Measurements from ENCODE around the gene CCDC182. TPM values are rescaled to one million over a fixed set of nuclear protein-coding genes. Genes with fewer than 3 reads are reported as not detected.

CCDC182 gene
- total RNA-seq, 1 donor from 2014 or later = not detected

DNA sequence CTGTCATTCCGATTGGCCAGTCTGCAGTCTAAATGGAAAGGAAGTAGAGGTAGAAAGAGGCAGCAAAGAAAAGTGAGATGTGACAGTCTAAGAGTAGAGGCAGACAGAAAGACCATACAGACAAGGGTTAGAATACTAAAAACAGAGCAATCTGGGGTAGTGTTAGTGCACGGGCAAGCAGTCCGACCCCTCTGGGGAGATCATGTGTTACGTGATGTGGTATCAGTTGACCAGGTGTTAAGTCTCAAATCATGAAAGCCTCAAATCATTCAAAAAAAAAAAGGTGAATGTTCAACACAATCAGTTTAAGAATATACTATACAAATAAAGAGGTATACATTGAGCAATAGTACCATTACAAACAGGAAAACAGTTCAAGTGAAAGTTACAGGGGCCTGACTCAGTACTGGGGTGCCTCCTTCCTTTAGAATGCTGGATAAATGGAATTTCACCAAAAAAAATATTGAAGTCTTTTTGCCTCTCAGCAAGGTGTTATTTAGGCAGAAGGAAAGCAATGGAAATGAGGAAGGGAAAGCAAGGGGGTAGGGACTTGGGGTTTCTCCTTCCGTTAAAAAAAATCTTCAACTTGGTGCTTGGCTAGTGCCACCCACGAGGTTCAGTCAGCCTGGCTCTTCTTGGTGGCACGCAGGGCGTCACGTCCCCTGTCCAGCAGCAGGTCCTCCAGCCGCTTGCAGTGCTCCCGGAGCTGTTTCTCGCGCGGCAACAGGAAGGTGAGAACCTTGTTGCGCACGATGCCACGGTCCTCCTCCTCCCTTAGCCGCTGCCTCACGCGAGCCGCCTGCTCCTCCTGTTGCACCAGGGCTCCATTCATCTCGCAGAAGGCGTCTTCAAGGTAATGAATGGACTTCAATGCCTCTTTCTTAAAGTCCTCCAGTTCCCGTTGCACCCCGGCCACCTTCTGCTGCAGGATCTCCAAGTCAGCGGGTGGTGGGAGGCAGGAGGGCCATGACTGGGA lies 616 bp downstream of the CCDC182 start:
- TF ChIP-seq, protein P1, sequence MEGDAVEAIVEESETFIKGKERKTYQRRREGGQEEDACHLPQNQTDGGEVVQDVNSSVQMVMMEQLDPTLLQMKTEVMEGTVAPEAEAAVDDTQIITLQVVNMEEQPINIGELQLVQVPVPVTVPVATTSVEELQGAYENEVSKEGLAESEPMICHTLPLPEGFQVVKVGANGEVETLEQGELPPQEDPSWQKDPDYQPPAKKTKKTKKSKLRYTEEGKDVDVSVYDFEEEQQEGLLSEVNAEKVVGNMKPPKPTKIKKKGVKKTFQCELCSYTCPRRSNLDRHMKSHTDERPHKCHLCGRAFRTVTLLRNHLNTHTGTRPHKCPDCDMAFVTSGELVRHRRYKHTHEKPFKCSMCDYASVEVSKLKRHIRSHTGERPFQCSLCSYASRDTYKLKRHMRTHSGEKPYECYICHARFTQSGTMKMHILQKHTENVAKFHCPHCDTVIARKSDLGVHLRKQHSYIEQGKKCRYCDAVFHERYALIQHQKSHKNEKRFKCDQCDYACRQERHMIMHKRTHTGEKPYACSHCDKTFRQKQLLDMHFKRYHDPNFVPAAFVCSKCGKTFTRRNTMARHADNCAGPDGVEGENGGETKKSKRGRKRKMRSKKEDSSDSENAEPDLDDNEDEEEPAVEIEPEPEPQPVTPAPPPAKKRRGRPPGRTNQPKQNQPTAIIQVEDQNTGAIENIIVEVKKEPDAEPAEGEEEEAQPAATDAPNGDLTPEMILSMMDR (conservative IDR thresholded peaks at IDR 0.05) = no peak
- no peaks in the 10 kb centered on the region for H3K36me3 Mint-ChIP-seq
- no peak overlapping the region for H3K27ac Mint-ChIP-seq
- H3K27me3 Mint-ChIP-seq = peaks cover 30% of the 10 kb centered on the region
- DNase-seq (ENCODE audit: extremely low spot score, unreplicated experiment) = no peak
- H3K9me3 Mint-ChIP-seq = no peaks in the 10 kb centered on the region
- H3K4me3 Mint-ChIP-seq = no peak overlapping the region
- peaks cover 3% of the 10 kb centered on the region for H3K4me1 Mint-ChIP-seq (ENCODE audit: unreplicated experiment)

GRCh38 chr17:57740235-57740528 lies 4.9 kb downstream of the CCDC182 start:
- TF ChIP-seq, protein P1 (conservative IDR thresholded peaks at IDR 0.05) = no peak
- H3K36me3 Mint-ChIP-seq = no peaks in the 10 kb centered on the region
- H3K27ac Mint-ChIP-seq = no peak overlapping the region
- H3K9me3 Mint-ChIP-seq = no peaks in the 10 kb centered on the region
- H3K4me1 Mint-ChIP-seq (ENCODE audit: unreplicated experiment) = no peaks in the 10 kb centered on the region
- no peak overlapping the region for H3K4me3 Mint-ChIP-seq
- peaks cover 26% of the 10 kb centered on the region for H3K27me3 Mint-ChIP-seq
- DNase-seq (ENCODE audit: extremely low spot score, unreplicated experiment) = no peak

GRCh38 chr17:57739402-57740234 lies 5.5 kb downstream of the CCDC182 start:
- DNase-seq (ENCODE audit: extremely low spot score, unreplicated experiment) = no peak
- Mint-ChIP-seq H3K4me3 (no peak overlapping the region), H3K27me3 (peaks cover 26% of the 10 kb centered on the region), H3K4me1 (ENCODE audit: unreplicated experiment) (no peaks in the 10 kb centered on the region), H3K9me3 (no peaks in the 10 kb centered on the region), H3K27ac (no peak overlapping the region), H3K36me3 (no peaks in the 10 kb centered on the region)
- TF ChIP-seq, protein P1 (conservative IDR thresholded peaks at IDR 0.05) = peak; percentile 65

GRCh38 chr17:57737450-57737849 lies 7.6 kb downstream of the CCDC182 start:
- no peaks in the 10 kb centered on the region for H3K9me3 Mint-ChIP-seq
- H3K36me3 Mint-ChIP-seq = no peaks in the 10 kb centered on the region
- TF ChIP-seq, protein P1 (conservative IDR thresholded peaks at IDR 0.05) = no peak
- no peaks in the 10 kb centered on the region for H3K4me1 Mint-ChIP-seq (ENCODE audit: unreplicated experiment)
- H3K27ac Mint-ChIP-seq = no peak overlapping the region
- H3K4me3 Mint-ChIP-seq = no peak overlapping the region
- DNase-seq (ENCODE audit: extremely low spot score, unreplicated experiment) = no peak
- H3K27me3 Mint-ChIP-seq = peaks cover 15% of the 10 kb centered on the region

DNA sequence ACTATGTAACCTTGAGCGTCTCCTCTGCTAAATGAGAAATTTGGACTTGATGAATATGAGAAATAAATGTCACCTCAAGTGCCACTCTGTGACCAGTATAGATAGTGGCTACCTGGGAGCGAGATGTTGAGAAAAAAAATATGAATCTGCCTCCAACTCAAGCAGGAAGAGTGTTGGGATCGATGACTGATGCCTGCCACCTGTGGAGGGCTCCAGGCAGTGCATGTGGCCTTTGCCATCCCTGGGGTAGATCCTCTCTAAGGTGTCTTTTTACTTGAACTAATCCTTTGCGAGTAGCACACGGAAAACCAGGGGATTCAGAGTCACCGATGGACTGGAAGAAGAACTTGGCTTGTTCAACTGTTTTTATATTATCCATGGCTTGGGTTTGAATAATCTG lies 9.4 kb downstream of the CCDC182 start:
- no peak overlapping the region for H3K4me3 Mint-ChIP-seq
- TF ChIP-seq, protein P1 (conservative IDR thresholded peaks at IDR 0.05) = peak; percentile 59
- H3K9me3 Mint-ChIP-seq = no peaks in the 10 kb centered on the region
- no peaks in the 10 kb centered on the region for H3K36me3 Mint-ChIP-seq
- DNase-seq (ENCODE audit: extremely low spot score, unreplicated experiment) = no peak
- peaks cover 15% of the 10 kb centered on the region for H3K27me3 Mint-ChIP-seq
- H3K27ac Mint-ChIP-seq = no peak overlapping the region
- no peaks in the 10 kb centered on the region for H3K4me1 Mint-ChIP-seq (ENCODE audit: unreplicated experiment)

All from type B pancreatic cell (in vitro differentiated cells).